K562 (cell line): ENCODE measurements around the gene COL23A1. TPM values are rescaled to one million over a fixed set of nuclear protein-coding genes. Genes with fewer than 3 reads are reported as not detected.

ENCODE experiments used
- ATAC-seq: fragments of 200-7000 bp; cut with Tn5 transposase; 3 replicates; pipeline ENCODE4 v1.9.1; 2020; ENCODE audit warnings: moderate library complexity
- BruUV-seq: library from RNA; stranded (reverse); fragments of 400-500 nt; replicated peaks from 2 replicates; lab custom pipeline; 2021; lab: Mats Ljungman, UMichigan
- CTCF ChIA-PET: fragments of 300-600 bp; formaldehyde crosslinking; extraction: SDS; loops from one replicate; lab custom pipeline; 2021; ENCODE audit warnings: low intra/inter-chr PET ratio; lab: Yijun Ruan, JAX
- POLR2A ChIA-PET: fragments of 300-600, 350-650 bp; sonication (Branson Sonifier 250); formaldehyde crosslinking; extraction: SDS; loops from one replicate; lab custom pipeline; 2021; ENCODE audit warnings: antibody characterized with exemption, inconsistent platforms; lab: Yijun Ruan, JAX
- DNase-seq, 4 experiments: peaks; one replicate each; pipeline versions ENCODE4 v3.0.0 to v3.0.0-alpha.2; 2011 to 2018; ENCODE audit warnings: low spot score in 3 of 4, mixed read lengths in 3 of 4; ENCODE audit errors: extremely low read depth in 1 of 4
- FAIRE-seq: peaks from 2 replicates; lab custom pipeline; 2011; peaks lifted over from hg19 to GRCh38; lab: Jason Lieb, UNC
- H2AFZ ChIP-seq: 2 replicates; pipeline ENCODE4 v1.6.0; 2011; ENCODE audit warnings: low read depth, low read length, control low read depth, inconsistent platforms
- H3K27ac ChIP-seq: fragments of 200-600 bp; 3 replicates; pipeline ENCODE4 v1.8.0; 2011; ENCODE audit warnings: low read depth, mild to moderate bottlenecking, control low read depth, inconsistent platforms, low read length, moderate library complexity, mixed read lengths; ENCODE audit errors: extremely low read depth
- H3K27me3 ChIP-seq, 2 experiments: fragments of 300-600 bp in 1 of 2; 2 replicates in 1 of 2; 3 replicates in 1 of 2; pipeline versions ENCODE4 v1.6.0 to v1.8.0; 2011; ENCODE audit warnings: inconsistent platforms in 2 of 2, low read length in 2 of 2, mild to moderate bottlenecking in 1 of 2, mixed read lengths in 1 of 2, moderate library complexity in 1 of 2; ENCODE audit not compliant: control insufficient read depth in 2 of 2, insufficient read depth in 2 of 2
- H3K36me3 ChIP-seq: fragments of 300-600 bp; 3 replicates; pipeline ENCODE4 v1.8.0; 2011; ENCODE audit warnings: mild to moderate bottlenecking, low read length, inconsistent platforms; ENCODE audit not compliant: control insufficient read depth, insufficient read depth
- H3K4me1 ChIP-seq, 2 experiments: fragments of 200-600 bp in 1 of 2; replicated peaks in 1 of 2; 2 replicates in 1 of 2; 3 replicates in 1 of 2; pipeline versions ENCODE4 v1.5.1 to v1.8.0; 2011; ENCODE audit warnings: inconsistent platforms in 2 of 2, low read length in 2 of 2, mild to moderate bottlenecking in 1 of 2, mixed read lengths in 1 of 2, moderate library complexity in 1 of 2; ENCODE audit not compliant: control insufficient read depth in 2 of 2, insufficient read depth in 2 of 2
- H3K4me2 ChIP-seq: 2 replicates; pipeline ENCODE4 v1.6.1; 2011; ENCODE audit warnings: low read length, control low read depth, inconsistent platforms, mixed read lengths; ENCODE audit not compliant: insufficient read depth
- H3K4me3 ChIP-seq: fragments of 200-600 bp; sonication (generic), shearing (Covaris generic); 2 replicates; pipeline ENCODE4 v1.5.1; 2016; ENCODE audit warnings: control low read depth, inconsistent platforms
- H3K79me2 ChIP-seq: fragments of 200-600 bp; 3 replicates; pipeline ENCODE4 v1.8.0; 2011; ENCODE audit warnings: low read length, inconsistent platforms; ENCODE audit not compliant: control insufficient read depth, insufficient read depth
- H3K9ac ChIP-seq, 2 experiments: 2 replicates each; pipeline versions ENCODE4 v1.6.0 to v1.6.1; 2011; ENCODE audit warnings: low read depth in 2 of 2, low read length in 2 of 2, control low read depth in 1 of 2, inconsistent platforms in 1 of 2, mild to moderate bottlenecking in 1 of 2, mixed read lengths in 1 of 2; ENCODE audit not compliant: insufficient read depth in 1 of 2
- H3K9me1 ChIP-seq: one replicate; pipeline ENCODE4 v1.6.0; 2011; ENCODE audit warnings: inconsistent platforms, mild to moderate bottlenecking, low read length, moderate library complexity; ENCODE audit not compliant: control insufficient read depth, insufficient read depth
- H3K9me3 ChIP-seq: replicated peaks from 2 replicates; pipeline ENCODE4 v1.5.1; 2011; ENCODE audit warnings: low read depth, low read length, inconsistent platforms; ENCODE audit not compliant: control insufficient read depth, insufficient read depth
- H4K20me1 ChIP-seq: replicated peaks from 2 replicates; pipeline ENCODE4 v1.6.1; 2011; ENCODE audit warnings: low read length, inconsistent platforms, mixed read lengths; ENCODE audit not compliant: control insufficient read depth, insufficient read depth
- BRD9 ChIP-seq: fragments of 450-650 bp; IDR thresholded peaks from 2 replicates; pipeline ENCODE4 v1.6.1; 2018; ENCODE audit warnings: low read depth; ENCODE audit not compliant: partially characterized antibody
- CBX2 ChIP-seq: fragments of 200-600 bp; sonication (generic); IDR thresholded peaks from one replicate; pipeline ENCODE4 v1.6.1; 2012; ENCODE audit warnings: mild to moderate bottlenecking, low read length, inconsistent platforms; ENCODE audit not compliant: insufficient read depth, poor library complexity, severe bottlenecking
- CEBPB ChIP-seq: fragments of 450-650 bp; IDR thresholded peaks from 2 replicates; pipeline ENCODE4 v1.6.1; 2016; ENCODE audit warnings: missing genetic modification characterization, missing compliant biosample characterization
- CREB3L1 ChIP-seq: fragments of 450-650 bp; IDR thresholded peaks from 2 replicates; pipeline ENCODE4 v1.6.1; 2014; ENCODE audit warnings: low read depth, mild to moderate bottlenecking, moderate library complexity, borderline replicate concordance
- CREBBP ChIP-seq: IDR thresholded peaks from one replicate; pipeline ENCODE4 v1.6.1; 2012; ENCODE audit warnings: low read depth, mild to moderate bottlenecking, control low read depth, inconsistent platforms, low read length
- DMBX1 ChIP-seq: fragments of 250-450 bp; sonication (Bioruptor Pico); IDR thresholded peaks from 2 replicates; pipeline ENCODE4 v1.8.0; 2022; ENCODE audit warnings: inconsistent platforms, mild to moderate bottlenecking, moderate library complexity, borderline replicate concordance
- ELK1 ChIP-seq: sonication (generic); formaldehyde crosslinking; IDR thresholded peaks from 2 replicates; pipeline ENCODE4 v1.8.1; 2022; ENCODE audit warnings: missing genetic modification reagents
- FOSL1 ChIP-seq: fragments of 200-800 bp; sonication (Bioruptor generic); conservative IDR thresholded peaks from 2 replicates; pipeline ENCODE4 v1.6.1; 2016; ENCODE audit warnings: missing genetic modification characterization, missing compliant biosample characterization
- GTF2F1 ChIP-seq: IDR thresholded peaks from 2 replicates; pipeline ENCODE4 v1.6.1; 2011; ENCODE audit warnings: low read depth, low read length, improper control_type of control experiment
- HDGF ChIP-seq: fragments of 450-650 bp; IDR thresholded peaks from 2 replicates; pipeline ENCODE4 v1.6.1; 2016
- HMG20B ChIP-seq: fragments of 250-450 bp; sonication (Bioruptor Pico); IDR thresholded peaks from 2 replicates; pipeline ENCODE4 v1.5.0; 2021; ENCODE audit warnings: mild to moderate bottlenecking
- HNRNPL ChIP-seq: fragments of 200-400 bp; formaldehyde crosslinking; IDR thresholded peaks from 2 replicates; pipeline ENCODE4 v1.6.1; 2017; ENCODE audit warnings: low read depth, mild to moderate bottlenecking, low read length
- IRF2 ChIP-seq: sonication (generic); formaldehyde crosslinking; IDR thresholded peaks from 2 replicates; pipeline ENCODE4 v1.8.1; 2022; ENCODE audit warnings: mild to moderate bottlenecking, missing genetic modification reagents
- MCM5 ChIP-seq: fragments of 450-650 bp; IDR thresholded peaks from 2 replicates; pipeline ENCODE4 v1.6.1; 2016; ENCODE audit warnings: low read depth
- POLR2B ChIP-seq: fragments of 450-650 bp; IDR thresholded peaks from 2 replicates; pipeline ENCODE4 v1.6.1; 2018; ENCODE audit warnings: low read depth; ENCODE audit not compliant: partially characterized antibody
- SAFB ChIP-seq: fragments of 200-400 bp; formaldehyde crosslinking; IDR thresholded peaks from 2 replicates; pipeline ENCODE4 v1.6.1; 2017; ENCODE audit warnings: low read depth, low read length, borderline replicate concordance
- TFAM ChIP-seq: fragments of 250-450 bp; sonication (Bioruptor Pico); conservative IDR thresholded peaks from 2 replicates; pipeline ENCODE4 v1.5.0; 2021; ENCODE audit warnings: mild to moderate bottlenecking, moderate library complexity
- ZNF384 ChIP-seq: IDR thresholded peaks from 2 replicates; pipeline ENCODE4 v1.6.1; 2012; ENCODE audit warnings: low read depth, low read length, improper control_type of control experiment
- WGBS: fragments of 100-300 bp; shearing (Covaris generic); methylation state at CpG from one replicate; pipeline ENCODE4 v1.1.6; 2016; ENCODE audit warnings: low coverage, mixed read lengths; ENCODE audit not compliant: insufficient coverage; ENCODE audit errors: missing lambda C conversion rate; 5-methylcytosine and 5-hydroxymethylcytosine counted together
- in situ Hi-C: fragments of 300-500 bp; cut with MboI; formaldehyde crosslinking; loops from 4 replicates; pipeline ENCODE4 v1.15.0; 2018; ENCODE audit warnings: inconsistent platforms, mixed read lengths
- intact Hi-C: fragments of 100-400 bp; cut with micrococcal nuclease; formaldehyde crosslinking; loops from 2 replicates; pipeline ENCODE4 v1.14.2; 2022
- polyA plus RNA-seq, 8 experiments: library from polyadenylated mRNA; depleted of rRNA in 4 of 8; stranded (reverse) in 5 of 8; unstranded in 3 of 8; fragments of >200 nt; fragmentation: Nextera tagmentation in 2 of 8; fragmentation: Illumina TruSeq in 1 of 8; extraction: Ambion mirVana in 2 of 8; extraction: Trizol in 1 of 8; gene quantifications; 2 replicates each; pipeline versions ENCODE4 v1.2.1 to v1.2.3, GENCODE V29; 2011 to 2014; ENCODE audit warnings: inconsistent platforms in 1 of 8, missing spikeins in 1 of 8
- total RNA-seq, 7 experiments: library from RNA; depleted of rRNA in 6 of 7; stranded (reverse); fragments of >200 nt in 6 of 7; fragmentation: Illumina TruSeq in 2 of 7; extraction: Trizol in 2 of 7; gene quantifications; 2 replicates each; pipeline versions ENCODE4 v1.2.1 to v1.2.3, GENCODE V29; 2011 to 2021; ENCODE audit warnings: low replicate concordance in 1 of 7

The COL23A1 gene
- total and polyA plus RNA-seq, 9 of the 15 experiments (the other 6 are each of a cell fraction or from before 2014, with no cell fraction given): 0.09 TPM; not detected in 8

GRCh38 chr5:178280631-178281030, 309.6 kb downstream of the COL23A1 start:
- no peak overlapping the region for H3K4me3 ChIP-seq
- H3K9ac ChIP-seq: no peak overlapping the region
- FAIRE-seq (no peak), ATAC-seq (no peak), DNase-seq (no peak)
- H3K4me2 ChIP-seq: no peak overlapping the region
- intact Hi-C loops: loop anchor here (1.0 to 5.0 kb wide), 3 partner anchors 272 to 557 kb away; partner anchors contain the start of gene COL23A1
- peaks cover 3% of the 10 kb centered on the region; the same call in 1 of the 2 replicates for H3K9me3 ChIP-seq
- in situ Hi-C loops: loop anchor here (5.0 to 25.0 kb wide), 2 partner anchors 312 to 557 kb away; partner anchors contain the start of gene COL23A1
- H3K27me3 ChIP-seq: peaks cover 6 to 59% of the 10 kb centered on the region in 2 experiments; a peak in 4 of 5 replicates
- WGBS: 29% methylated on average over 9 of the region's 9 CpGs
- TF ChIP-seq CREB3L1 (no peak), DMBX1 (CRISPR knock-in tag) (no peak), TFAM (CRISPR knock-in tag) (no peak), IRF2 (no peak), CBX2 (no peak), SAFB (no peak), CEBPB (tag) (no peak), ELK1 (CRISPR knock-in tag) (no peak), BRD9 (no peak), ZNF384 (no peak), POLR2B (no peak), MCM5 (no peak), HMG20B (no peak), HNRNPL (no peak), HDGF (no peak), GTF2F1 (no peak), CREBBP (no peak), FOSL1 (no peak)
- ChIA-PET POLR2A (interaction anchor here (1.2 kb wide), 1 partner anchor 308 kb away, joined by 5 read pairs; no protein-coding TSS in a partner anchor), CTCF (interaction anchor here (0.9 to 3.5 kb wide), 2 partner anchors 310 to 1213 kb away, joined by 3 to 35 read pairs; partner anchors contain the start of gene COL23A1)
- H3K79me2 ChIP-seq: no peaks in the 10 kb centered on the region
- no peak overlapping the region for H2AFZ ChIP-seq
- H3K4me1 ChIP-seq: peaks cover 0 to 12% of the 10 kb centered on the region in 2 experiments; a peak in 3 of 5 replicates
- no peaks in the 10 kb centered on the region for H3K9me1 ChIP-seq
- no peak overlapping the region for H3K27ac ChIP-seq
- no peaks in the 10 kb centered on the region for H3K36me3 ChIP-seq
- H4K20me1 ChIP-seq: 0 out of 2 replicates have a peak, but pooled peaks cover 4% of the 10 kb centered on the region
- BruUV-seq: no TSS peak
